Measurements from ENCODE around the gene ELAVL1. TPM values are rescaled to one million over a fixed set of nuclear protein-coding genes. Genes with fewer than 3 reads are reported as not detected.
A peak's percentile ranks its signal among the peaks of the same experiment; 100 is the strongest.
"Not testable (repeated sequence)": the region's sequence is repeated elsewhere in the genome, so short reads cannot be mapped to it uniquely, and the experiment has no call there.

The ELAVL1 gene
- total RNA-seq, 1 experiment from 2014 or later = 71.7 TPM

GRCh38 chr19:7924241-7924640, 81.2 kb downstream of the ELAVL1 start:
- no peak for DNase-seq (ENCODE audit: low spot score)

- no peak for DNase-seq (ENCODE audit: low spot score)
These were observed 81.9 kb downstream of the ELAVL1 start for GRCh38 chr19:7923295-7924191.

- no peak for DNase-seq (ENCODE audit: low spot score)
These were observed 82.6 kb downstream of the ELAVL1 start for GRCh38 chr19:7922836-7923195.

GRCh38 chr19:7921967-7922835, 83.2 kb downstream of the ELAVL1 start:
- no peak for DNase-seq (ENCODE audit: low spot score)

- DNase-seq (ENCODE audit: low spot score) = no peak
These were observed 84.0 kb downstream of the ELAVL1 start for GRCh38 chr19:7921302-7921966.

- peak; percentile 91 for DNase-seq (ENCODE audit: low spot score)
These were observed 84.7 kb downstream of the ELAVL1 start for GRCh38 chr19:7920519-7921301.

GRCh38 chr19:7919610-7920518, 85.6 kb downstream of the ELAVL1 start, which contains the start of gene SNAPC2:
Gene SNAPC2 (plus strand): TSS chr19:7920338. CDS start chr19:7920367, 29 bp downstream.
- peak; percentile 94 for DNase-seq (ENCODE audit: low spot score)

- no peak for DNase-seq (ENCODE audit: low spot score)
These were observed 86.6 kb downstream of the ELAVL1 start for GRCh38 chr19:7918615-7919421.

GRCh38 chr19:7918062-7918614, 87.3 kb downstream of the ELAVL1 start:
- DNase-seq (ENCODE audit: low spot score) = not testable (repeated sequence)

- DNase-seq (ENCODE audit: low spot score) = no peak
These were observed 88.0 kb downstream of the ELAVL1 start for GRCh38 chr19:7917267-7918061.

GRCh38 chr19:7916955-7917266, 88.5 kb downstream of the ELAVL1 start:
- DNase-seq (ENCODE audit: low spot score) = no peak

- no peak for DNase-seq (ENCODE audit: low spot score)
These were observed 89.1 kb downstream of the ELAVL1 start for GRCh38 chr19:7916103-7916954.

GRCh38 chr19:7915250-7916102, 90.0 kb downstream of the ELAVL1 start:
- no peak for DNase-seq (ENCODE audit: low spot score)

GRCh38 chr19:7914598-7915045, 90.8 kb downstream of the ELAVL1 start, which contains the start of gene TGFBR3L:
Gene TGFBR3L (plus strand): TSS chr19:7914830.
- DNase-seq (ENCODE audit: low spot score) = no peak

GRCh38 chr19:7914099-7914498, 91.3 kb downstream of the ELAVL1 start:
- no peak for DNase-seq (ENCODE audit: low spot score)

- DNase-seq (ENCODE audit: low spot score) = no peak
These were observed 91.8 kb downstream of the ELAVL1 start for GRCh38 chr19:7913652-7914051.

All from H4 (cell line).